Stimulated activated CD8-positive, alpha-beta memory T cell treated with anti-CD3 and anti-CD28 coated beads, Interleukin-4, amount 100 ng/mL, for 1 hour (primary cell): ENCODE data around the gene CRISP1.
"Not testable (repeated sequence)": the region's sequence is repeated elsewhere in the genome, so short reads cannot be mapped to it uniquely, and the experiment has no call there.

Source experiments
- DNase-seq, 2 donors: peaks; one replicate each; pipeline ENCODE4 v3.0.0-alpha.2; 2020; ENCODE audit warnings: low read depth in 2 of 2, low spot score in 1 of 2

The CRISP1 gene, protein sequence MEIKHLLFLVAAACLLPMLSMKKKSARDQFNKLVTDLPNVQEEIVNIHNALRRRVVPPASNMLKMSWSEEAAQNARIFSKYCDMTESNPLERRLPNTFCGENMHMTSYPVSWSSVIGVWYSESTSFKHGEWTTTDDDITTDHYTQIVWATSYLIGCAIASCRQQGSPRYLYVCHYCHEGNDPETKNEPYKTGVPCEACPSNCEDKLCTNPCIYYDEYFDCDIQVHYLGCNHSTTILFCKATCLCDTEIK

DNA sequence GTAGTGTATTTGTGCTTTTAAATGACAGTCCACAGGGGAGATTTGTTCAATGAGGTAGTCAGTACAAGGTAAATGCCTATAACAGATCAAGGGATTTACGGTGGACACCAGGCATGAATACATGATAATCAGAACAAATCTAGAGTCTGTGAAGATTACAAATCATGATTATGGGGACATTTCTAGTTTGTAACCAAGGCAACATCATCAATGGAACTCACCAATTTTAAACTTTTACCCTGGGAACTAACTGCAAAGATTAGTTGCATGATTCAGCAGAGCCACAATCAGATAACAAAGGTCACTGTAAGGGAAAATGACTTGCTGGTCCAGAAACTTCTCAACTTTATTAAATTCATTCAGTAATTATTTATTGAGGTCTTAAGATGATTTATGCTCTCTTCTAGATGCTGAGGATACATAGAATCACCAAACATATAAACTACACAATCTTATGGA, at the start of gene CRISP1:
CRISP1 (minus strand) TSS at position 51 of the 459 bp plus-strand sequence. CDS start 9,135 bp downstream, outside the sequence.
- no peak for DNase-seq

DNA sequence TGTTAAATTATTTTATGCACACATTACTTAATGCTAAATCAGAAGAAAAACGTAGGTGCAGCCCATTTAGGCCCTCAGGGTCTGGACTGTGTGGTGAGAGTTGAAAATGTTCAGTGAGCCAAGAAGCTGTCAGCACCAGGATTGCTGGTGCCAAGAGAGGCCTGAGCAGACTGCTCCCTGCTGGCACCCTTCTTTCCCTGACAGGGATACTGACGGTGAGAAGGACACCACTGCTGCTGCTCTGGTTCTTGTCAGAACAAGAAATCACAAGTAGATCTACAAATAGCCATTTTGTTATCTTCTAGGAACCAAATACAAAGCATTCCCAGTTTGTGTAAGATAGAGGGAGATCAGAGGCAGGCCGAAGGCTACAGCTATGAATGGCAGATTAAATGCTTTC, 48.7 kb upstream of the CRISP1 start:
- no peak for DNase-seq

DNA sequence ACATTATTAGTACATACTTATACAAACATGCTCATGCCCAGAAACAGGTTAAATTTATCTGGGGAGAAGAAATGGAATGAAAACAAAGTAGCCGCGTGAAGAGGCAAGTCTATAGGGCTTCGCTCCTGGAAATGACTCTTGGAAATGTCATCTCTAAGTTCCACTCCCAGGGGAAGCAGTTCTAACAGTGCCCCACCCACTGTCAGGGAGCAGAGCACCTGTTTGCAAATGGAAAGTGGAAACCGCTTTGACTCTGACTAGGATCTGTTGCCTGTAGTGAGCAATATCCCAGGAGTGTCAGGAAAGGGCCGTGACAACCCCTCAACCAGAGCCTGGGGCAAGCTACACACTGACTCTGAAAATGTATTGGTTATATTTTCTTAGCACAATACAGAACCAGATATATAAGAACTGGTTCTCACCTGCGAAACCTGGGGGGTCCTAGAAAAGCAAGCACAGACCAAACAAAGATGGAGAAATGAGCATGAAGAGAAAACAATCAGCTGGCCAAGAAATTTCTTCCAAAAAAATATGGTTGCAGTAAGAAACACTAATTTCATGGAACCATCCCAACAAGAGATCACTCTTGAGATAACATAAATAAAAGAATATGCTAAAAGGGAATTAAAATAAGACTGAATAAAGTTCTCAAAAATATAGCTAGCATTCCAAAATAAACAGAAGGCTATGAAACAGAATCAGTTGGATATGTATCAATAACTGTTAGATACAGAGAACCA, 47.5 kb upstream of the CRISP1 start:
- no peak for DNase-seq

DNA sequence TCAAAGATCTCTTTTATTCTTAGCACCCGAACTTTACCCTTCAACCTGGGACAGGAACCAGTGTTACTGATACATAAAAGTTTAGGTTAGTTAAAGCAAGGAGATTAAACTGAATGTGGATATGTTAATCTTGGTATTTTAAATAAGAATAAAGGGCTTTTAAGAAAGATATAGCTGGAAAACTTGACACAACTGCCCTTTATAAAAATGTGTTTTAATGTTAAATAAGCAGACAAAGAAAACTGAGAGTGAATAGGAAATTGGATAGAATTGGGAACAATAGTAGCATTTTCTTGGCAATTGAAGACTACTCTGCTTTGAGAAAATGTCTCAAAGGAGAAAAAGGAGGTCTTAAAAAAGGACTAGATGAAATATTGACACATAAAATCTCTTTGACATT, 45.9 kb upstream of the CRISP1 start:
- no peak for DNase-seq

DNA sequence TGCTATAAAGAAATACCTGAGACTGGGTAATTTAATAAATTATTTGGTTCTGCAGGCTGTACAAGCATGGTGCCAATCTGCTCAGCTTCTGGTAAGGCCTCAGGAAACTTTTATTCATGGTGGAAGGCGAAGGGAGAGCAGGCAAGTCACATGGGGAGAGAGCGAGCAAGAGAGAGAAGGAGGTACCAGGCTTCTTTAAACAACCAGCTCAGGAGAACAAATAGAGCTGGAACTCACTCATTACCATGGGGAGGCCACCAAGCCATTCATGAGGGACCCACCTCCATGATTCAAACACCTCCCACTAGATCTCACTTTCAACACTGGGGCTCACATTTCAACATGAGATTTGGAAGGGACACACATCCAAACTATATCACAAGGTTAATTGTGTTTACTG, 44.9 kb upstream of the CRISP1 start:
- DNase-seq, result no peak

DNA sequence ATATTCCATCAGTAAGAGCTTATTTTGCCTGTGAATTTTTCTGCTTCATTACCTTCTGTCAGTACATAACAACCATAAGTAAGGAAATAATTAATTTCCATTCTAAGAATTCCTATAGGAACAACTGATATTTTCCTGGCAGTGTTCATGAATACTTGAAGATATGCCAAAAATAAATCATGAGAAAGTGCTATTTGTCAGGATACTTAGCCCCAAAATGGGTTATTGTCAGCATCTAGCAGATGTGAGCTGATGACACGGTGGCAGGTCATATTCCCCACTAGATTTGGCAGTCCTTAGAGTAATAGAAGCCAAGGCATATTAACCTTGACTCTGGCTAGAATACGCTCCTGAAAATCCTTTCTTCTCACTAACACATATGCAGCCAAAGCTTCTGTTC, 43.2 kb upstream of the CRISP1 start:
- DNase-seq, result no peak

DNA sequence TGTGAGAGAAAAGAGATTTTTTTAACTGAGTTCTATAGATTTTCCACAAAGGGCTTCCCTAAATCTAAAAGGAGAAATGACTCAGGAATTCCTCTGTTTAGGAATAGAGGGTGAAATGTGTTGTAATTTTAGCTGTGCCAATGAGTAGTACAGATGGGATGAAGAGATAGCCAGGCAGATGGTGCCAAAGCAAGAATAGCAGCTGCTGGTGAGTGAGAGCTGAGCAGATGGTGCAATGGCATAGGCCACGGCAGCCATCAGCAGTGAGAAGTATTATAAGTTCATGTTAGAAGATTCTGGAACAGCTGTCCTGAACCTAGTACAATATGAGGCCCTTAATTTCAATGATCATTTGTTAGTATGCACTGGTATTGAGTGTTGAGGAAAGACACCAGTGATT, 40.2 kb upstream of the CRISP1 start:
- DNase-seq, result no peak

DNA sequence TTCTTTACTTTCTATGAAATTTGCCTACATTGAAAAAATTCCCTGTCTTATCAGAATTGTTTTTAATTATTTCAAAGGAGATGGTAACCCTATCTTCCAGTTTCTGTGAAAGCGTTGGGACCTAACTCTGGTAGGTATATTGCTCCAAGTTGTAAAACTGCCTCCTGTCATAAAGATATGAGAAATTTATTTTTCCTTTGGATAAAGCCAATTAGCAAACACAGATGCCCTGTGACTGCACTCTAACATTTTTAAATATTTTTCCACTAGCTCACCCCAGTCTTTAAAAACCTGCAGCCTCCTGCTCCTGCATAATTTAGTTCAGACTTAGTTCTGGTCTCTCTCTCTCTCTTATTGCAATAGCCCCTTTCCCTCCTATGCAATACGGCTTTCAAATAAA, 39.0 kb upstream of the CRISP1 start:
- no peak for DNase-seq

DNA sequence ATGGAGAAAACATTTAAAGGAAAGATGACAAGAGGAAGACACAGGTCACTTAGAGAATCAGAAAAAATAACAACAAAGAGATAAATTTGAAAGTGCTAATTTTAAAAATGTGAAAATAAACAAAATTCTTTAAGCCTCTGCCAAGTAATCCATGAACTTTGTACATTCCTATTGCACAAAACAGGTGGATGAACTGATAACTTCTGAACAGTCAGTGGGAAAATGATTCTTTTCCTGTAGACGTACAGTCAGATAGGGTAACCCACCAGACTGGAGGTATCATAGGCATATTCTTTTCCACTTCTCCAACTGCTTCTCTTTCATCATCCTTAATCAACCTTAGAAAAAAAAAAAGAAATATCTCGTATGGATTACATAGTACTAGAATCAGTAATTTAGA, 36.5 kb upstream of the CRISP1 start:
- no peak for DNase-seq

DNA sequence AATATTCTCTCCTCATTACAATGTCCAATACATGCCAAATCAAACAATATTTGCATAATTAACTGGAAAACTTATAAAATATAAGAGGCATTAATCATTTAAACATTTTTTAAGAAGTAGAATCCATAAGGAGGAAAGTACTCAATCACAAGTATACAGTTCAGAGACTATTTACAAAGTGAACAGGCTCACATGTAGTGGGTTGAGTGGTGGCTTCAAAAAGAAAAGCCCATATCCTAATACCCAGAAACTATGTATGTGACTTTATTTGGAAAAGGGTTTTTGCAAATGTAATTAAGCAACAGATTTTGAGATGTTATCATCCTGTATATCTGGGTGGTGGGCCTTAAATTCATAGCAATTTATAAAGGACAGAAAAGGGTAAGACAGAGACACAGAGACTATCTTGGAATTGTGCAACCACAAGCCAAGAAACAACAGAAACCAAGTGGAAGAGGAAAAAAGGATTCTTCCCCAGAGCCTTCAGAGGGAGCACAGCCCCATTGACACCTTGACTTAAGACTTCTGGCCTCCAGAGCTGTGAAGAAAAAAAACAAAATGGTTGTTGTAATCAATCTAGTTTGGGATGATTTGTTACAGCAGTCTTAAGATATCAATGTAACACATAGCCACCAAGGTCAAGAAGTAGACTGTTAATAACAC, 32.7 kb upstream of the CRISP1 start:
- DNase-seq, result no peak

DNA sequence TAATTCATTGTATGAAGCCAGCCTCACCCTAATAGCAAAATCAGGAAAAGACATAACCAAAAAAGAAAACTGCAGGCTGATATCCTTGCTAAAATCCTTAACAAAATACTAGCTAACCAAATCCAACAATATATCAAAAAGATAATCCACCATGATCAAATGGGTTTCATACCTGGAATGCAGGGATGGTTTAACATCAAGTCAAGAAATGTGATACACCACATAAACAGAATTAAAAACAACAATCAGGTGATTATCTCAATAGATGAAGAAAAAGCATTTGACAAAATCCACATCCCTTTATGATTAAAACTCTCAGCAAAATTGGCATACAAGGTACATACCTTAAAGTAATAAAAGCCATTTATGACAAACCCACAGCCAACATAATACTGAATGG, 29.2 kb upstream of the CRISP1 start:
- not testable (repeated sequence) for DNase-seq

DNA sequence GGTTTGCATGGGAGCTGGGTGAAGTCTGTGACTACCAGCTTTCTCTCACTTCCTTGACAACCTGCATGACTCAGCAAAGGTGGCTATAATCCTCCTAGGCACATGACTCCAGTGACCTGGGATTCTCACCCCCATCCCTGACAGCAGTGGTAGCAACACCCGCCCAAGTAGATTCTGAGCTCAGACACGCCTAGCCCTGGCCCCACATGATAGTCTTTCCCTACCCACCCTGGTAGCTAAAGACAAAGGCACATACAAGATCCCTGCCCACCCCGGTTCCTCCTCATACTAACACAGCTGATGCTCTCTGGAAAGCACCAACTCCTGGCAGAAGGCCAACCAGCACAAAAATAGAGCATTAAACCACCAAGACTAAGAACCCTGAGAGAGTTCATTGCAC, 25.9 kb upstream of the CRISP1 start:
- DNase-seq, result no peak

DNA sequence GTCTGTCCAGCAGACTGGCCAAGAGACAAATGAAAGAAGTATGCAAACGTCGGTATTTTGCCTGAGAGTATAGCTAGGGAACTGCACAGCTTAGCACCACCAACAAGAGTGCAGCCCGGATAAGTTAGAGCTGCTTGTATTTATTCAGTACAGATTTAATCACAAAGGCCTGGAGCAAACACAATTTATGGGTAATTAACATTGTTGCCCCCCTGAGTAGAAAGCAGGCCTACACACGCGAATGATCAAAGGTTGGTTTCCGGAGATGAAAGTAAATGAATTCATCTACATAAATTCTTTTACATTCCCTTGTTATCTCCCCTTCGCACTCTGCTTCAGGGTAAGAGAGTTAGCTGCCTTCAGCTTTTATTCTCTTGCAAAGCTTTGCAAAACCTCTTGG, 24.7 kb upstream of the CRISP1 start:
- no peak for DNase-seq

DNA sequence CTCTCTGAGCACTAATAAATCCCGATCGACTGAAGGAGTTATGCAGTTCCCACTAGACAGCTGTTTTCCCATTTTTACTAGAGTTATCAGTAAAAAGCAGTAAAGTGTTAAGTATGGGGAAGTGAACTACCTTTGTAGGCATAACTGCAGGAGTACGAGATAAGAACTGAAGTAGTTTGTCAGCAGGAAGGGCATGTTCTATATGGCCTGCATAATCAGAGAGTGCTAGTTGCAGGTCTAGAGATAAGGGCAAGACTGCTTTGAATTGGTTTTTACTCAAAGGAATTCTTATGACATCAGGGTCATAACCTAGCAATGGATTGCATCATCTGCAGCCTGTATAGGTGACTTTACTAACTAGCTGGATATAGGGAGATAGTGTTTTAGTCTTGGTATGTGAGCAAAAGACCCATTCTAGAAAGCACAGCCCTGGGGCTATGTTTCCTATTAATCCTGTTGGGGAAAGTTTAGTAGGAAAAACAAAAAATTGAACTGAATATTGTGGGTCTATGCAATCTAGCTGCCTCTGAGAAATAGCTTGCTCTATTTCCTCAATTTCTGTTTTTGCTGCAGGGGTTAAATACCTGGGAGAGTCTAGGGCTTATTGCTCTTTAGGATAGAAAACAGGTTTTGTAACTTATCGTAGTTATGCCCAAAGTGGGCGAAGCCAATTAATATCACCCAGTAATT, 22.6 kb upstream of the CRISP1 start:
- DNase-seq, result no peak

DNA sequence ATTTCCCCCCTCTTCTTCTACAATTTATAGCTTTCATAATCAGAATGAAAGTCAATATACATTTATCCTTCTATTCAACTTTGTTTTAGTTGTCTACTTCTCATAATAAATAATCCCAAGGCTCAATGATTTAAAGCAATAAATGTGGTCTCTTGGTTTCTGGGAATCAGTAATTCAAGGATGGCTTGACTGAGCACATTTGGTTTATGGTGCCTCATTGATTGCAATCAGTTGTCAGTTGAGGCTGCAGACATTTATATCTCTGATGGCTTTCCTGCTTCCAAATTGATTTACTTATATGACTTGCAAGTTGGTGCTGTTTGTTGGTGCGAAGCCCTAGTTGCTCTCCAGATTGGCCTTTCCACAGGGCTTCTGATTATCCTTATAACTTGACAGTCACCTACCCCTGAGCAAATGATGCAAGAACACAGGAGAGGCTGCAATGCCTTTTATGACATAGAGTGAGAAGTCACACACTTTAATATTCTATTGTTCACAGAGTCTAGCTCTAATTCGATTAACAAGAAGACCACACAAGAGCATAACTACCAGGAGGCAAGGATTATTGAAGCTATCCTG, 2.7 kb upstream of the CRISP1 start:
- no peak for DNase-seq

DNA sequence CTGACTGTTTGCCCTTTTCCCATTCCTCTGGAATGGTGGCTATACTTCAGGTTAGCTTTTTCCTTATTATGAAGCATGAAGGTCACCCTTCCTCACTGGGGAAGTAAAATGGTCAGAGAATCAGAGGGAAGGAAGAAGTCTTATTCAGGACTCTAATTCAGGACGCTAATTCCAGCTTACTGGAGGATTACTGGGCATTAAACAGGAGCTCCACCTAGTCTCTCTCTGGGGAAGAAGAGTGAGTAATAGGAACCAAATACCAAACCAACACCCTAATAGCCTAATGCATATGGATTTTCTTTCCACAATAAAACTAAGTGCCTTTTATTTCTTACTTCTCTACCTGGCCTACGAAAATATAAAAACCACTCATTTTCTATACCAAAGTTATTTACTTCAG, 10.1 kb downstream of the CRISP1 start:
- no peak for DNase-seq

DNA sequence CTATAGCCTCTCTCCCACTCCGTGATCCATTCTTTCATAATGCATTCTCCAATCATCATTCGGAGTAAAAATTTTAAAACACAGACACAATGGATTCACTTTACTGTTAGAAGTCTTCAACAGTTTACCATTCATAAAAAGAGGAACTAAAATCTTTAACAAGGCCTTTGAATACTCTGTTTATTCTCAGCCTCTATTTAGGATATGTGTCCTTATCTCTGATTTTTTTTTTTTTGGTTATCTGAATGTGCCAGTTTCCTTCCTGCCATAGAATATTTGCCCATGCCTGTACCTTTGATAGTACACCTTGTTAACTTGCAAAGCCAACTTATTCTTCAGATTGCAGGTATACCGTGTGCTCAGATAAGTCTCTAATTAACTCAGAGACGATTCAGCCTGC, 11.1 kb downstream of the CRISP1 start:
- no peak for DNase-seq

DNA sequence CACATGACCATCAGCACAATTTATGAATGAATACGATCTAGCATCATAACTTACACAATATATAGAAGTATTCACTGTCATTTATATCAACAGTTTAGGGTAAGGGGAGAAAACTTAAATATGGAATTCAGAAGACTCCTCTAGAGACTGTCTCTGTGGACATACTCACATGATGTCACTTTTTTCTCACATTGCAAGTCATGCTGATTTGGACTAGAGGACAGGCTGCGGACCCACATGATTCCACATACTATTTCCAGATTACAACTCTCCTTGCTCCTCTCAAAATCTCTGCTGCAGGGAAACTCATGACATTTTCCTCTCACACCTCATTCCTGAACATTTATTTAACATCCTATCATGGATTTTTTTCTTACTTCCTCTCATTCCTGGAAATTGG, 13.4 kb downstream of the CRISP1 start:
- no peak for DNase-seq

DNA sequence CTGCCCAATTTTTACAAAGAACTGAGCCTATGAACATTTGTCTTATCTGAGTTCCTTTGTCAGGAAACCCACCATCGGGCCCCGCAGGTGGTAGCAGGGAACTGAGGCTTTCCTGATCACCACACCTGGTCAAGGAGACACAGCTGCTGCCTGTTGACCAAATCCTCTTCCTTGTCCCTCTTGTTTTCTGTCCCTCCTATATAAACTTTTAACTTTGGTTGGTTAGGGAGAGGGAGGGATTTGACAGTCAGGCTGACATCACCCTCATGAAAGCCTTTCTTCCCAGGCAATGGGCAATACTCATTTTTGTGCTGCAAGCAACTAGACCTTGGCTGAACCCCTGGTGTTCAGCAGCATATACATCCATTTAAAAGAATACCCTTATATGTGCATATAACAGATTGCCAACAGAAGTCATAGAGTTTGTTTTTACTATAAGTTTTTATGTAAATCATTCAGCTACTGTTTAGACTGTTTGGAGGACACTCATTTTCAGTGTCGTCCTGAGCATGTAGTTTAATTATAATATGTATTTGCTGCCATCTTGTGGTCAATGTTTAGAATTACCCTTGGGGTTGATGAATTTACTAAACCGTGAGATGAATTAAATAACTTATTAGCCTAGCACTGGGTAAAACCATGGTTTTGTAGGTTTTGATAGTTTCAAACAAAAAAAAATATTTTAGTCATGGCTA, 17.0 kb downstream of the CRISP1 start:
- DNase-seq, result no peak

DNA sequence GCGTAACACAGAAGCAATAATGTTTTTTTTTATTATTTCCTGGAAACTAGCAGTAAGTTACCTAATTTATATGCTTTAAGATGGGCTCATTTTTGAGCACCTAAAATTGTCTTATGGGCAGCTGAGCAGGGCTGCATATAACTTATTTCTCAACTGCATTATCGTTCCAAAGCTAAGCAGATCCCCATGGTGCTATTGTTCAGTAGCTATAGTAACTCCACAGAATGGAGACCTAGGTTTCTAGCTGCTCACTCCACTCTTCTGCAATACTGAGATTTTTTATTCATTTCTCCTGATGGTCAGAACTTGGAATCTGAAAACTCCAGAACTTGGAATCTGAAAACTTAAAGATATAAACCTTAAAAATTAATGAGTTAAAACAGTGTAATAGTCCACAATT, 18.7 kb downstream of the CRISP1 start:
- DNase-seq, result no peak

DNA sequence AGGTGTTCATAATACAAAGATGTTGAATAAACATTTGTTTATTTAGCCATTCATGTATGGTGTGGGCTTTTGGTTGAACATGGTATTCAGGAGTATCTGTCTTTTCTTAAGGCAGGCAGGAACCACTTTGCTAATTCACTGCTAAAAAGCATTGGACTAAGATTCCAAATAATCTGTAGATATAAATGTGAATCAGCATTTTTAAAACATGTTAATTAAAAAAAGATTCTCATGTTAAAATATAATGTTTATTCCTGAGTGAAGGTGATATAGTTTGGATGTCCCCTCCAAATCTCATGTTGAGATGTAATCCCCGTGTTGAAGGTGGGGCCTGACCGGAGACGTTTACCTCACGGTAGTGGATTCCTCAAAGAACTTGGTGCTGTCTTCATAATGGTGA, 19.3 kb downstream of the CRISP1 start:
- DNase-seq, result no peak
